NAMALWA (cell line): ENCODE measurements around the gene RASGRP4.
"Not testable (repeated sequence)": the region's sequence is repeated elsewhere in the genome, so short reads cannot be mapped to it uniquely, and the experiment has no call there.

Experiments used
- DNase-seq: peaks from one replicate; pipeline ENCODE4 v3.0.0-alpha.2; 2015; ENCODE audit warnings: low spot score

The RASGRP4 gene

GRCh38 chr19:38425810-38426466 is at the start of gene RASGRP4:
Gene RASGRP4 (minus strand): TSS chr19:38426219. CDS start chr19:38426091, 128 bp downstream.
- DNase-seq = no peak

GRCh38 chr19:38475176-38475575 is 49.2 kb upstream of the RASGRP4 start:
- no peak for DNase-seq

- DNase-seq = no peak
Observed at GRCh38 chr19:38473201-38473600, 47.2 kb upstream of the RASGRP4 start.

- DNase-seq = not testable (repeated sequence)
Observed at GRCh38 chr19:38472725-38473124, 46.7 kb upstream of the RASGRP4 start.

- DNase-seq = no peak
Observed at GRCh38 chr19:38470788-38471480, 44.9 kb upstream of the RASGRP4 start.

GRCh38 chr19:38469151-38469550 is 43.1 kb upstream of the RASGRP4 start:
- no peak for DNase-seq

GRCh38 chr19:38467541-38468525 is 41.8 kb upstream of the RASGRP4 start:
- no peak for DNase-seq

- DNase-seq = no peak
Observed at GRCh38 chr19:38466050-38466449, 40.0 kb upstream of the RASGRP4 start.

GRCh38 chr19:38464421-38465082 is 38.5 kb upstream of the RASGRP4 start:
- DNase-seq = no peak

GRCh38 chr19:38463365-38463764 is 37.3 kb upstream of the RASGRP4 start:
- DNase-seq = no peak

- no peak for DNase-seq
Observed at GRCh38 chr19:38458991-38459390, 33.0 kb upstream of the RASGRP4 start.

- no peak for DNase-seq
Observed at GRCh38 chr19:38457690-38458405, 31.8 kb upstream of the RASGRP4 start.

GRCh38 chr19:38457202-38457601 is 31.2 kb upstream of the RASGRP4 start:
- no peak for DNase-seq

GRCh38 chr19:38455031-38455430 is 29.0 kb upstream of the RASGRP4 start:
- peak; percentile 33 for DNase-seq

- DNase-seq = no peak
Observed at GRCh38 chr19:38453596-38453995, 27.6 kb upstream of the RASGRP4 start.

- peak; percentile 92 for DNase-seq
Observed at GRCh38 chr19:38452430-38453366, 26.7 kb upstream of the RASGRP4 start.

GRCh38 chr19:38451629-38452028 is 25.6 kb upstream of the RASGRP4 start:
- DNase-seq = no peak

GRCh38 chr19:38451036-38451435 is 25.0 kb upstream of the RASGRP4 start:
- no peak for DNase-seq

GRCh38 chr19:38449518-38449917 is 23.5 kb upstream of the RASGRP4 start:
- DNase-seq = no peak

- DNase-seq = no peak
Observed at GRCh38 chr19:38448225-38448624, 22.2 kb upstream of the RASGRP4 start.
